Astrocyte (in vitro differentiated cells and primary cell): ENCODE data around the gene ZNF544.

Experiments used
- CTCF ChIP-seq: IDR thresholded peaks from 2 replicates; pipeline ENCODE4 v1.5.1; 2011; ENCODE audit warnings: low read depth, mild to moderate bottlenecking, inconsistent platforms, low read length, moderate library complexity; ENCODE audit not compliant: insufficient read depth
- EZH2 ChIP-seq: IDR thresholded peaks from 2 replicates; pipeline ENCODE4 v1.6.1; 2012; ENCODE audit warnings: mild to moderate bottlenecking, low read length, inconsistent platforms; ENCODE audit not compliant: insufficient read depth

- TF ChIP-seq CTCF: no peak
- no peak for TF ChIP-seq EZH2
These were observed 19.1 kb upstream of the ZNF544 start for GRCh38 chr19:58209577-58209976.
